NCI-H446 (cell line): ENCODE measurements around the gene ASL.
"Not testable (repeated sequence)": the region's sequence is repeated elsewhere in the genome, so short reads cannot be mapped to it uniquely, and the experiment has no call there.

Source experiments
- DNase-seq, 2 experiments: peaks; one replicate each; lab custom pipeline; 2025; lab: John Stamatoyannopoulos, UW

ASL gene

DNA sequence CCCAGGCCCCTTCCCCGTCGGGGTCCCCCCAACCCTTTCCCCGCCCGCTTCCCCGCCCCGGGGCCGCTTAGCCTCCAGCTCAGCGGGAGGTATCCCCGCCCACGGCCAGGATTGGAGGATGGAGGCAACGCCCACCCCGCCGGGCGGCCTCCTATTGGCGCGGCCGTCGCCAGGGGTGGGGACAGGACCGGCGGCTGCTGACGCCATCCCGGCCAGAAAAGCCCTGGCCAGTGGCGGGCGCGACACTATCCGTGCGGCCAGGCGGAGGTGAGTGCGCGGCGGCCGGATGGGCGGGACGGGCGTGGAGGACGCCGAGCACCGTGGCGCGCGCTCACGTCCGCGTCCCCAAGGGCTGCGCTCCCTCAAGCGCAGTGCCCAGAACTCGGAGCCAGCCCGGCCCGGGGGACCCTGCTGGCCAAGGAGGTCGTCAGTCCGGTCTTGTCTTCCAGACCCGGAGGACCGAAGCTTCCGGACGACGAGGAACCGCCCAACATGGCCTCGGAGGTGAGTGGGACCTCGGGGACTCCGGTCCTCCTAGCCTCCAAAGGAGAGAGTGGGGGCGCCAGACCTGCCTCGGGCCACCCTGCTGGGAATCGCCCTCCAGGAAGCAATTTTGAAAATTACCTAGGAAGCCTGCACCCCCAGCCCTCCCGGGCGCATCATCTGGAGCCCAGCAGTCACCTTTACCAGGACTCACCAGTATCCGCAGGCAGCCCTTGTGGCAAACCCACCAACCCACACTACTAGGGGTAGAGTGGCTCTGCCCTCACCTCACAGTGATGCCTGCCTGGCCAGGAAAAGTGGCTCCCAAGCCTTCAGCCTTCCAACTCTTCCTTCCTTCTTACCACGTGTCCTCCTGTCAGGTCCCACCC, at the start of gene ASL:
Gene ASL, plus strand, starts transcription at position 230 of the 872 bp plus-strand sequence. Its CDS starts 263 bp downstream, at position 493.
- DNase-seq, result peak; percentile 67 to 91

DNA sequence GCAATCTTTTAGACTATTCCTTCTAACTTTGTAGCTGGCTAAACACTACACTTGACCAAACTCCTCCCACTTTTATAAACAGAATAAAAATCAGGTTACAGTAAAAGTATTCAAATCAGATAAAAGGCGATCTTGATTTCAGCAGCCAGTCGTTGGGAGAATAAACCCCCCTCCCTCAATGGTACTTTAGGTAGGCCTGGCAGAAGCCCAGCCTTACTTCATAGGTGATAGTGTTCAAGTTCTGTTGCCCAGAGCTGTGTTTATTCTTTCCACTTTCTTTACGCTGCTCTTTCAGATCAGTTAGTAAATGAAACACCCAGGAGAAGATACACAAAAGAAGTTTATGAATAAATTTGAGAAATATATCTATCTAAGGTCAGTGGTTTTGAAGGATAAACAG, 47.3 kb upstream of the ASL start:
- DNase-seq, result not testable (repeated sequence)

DNA sequence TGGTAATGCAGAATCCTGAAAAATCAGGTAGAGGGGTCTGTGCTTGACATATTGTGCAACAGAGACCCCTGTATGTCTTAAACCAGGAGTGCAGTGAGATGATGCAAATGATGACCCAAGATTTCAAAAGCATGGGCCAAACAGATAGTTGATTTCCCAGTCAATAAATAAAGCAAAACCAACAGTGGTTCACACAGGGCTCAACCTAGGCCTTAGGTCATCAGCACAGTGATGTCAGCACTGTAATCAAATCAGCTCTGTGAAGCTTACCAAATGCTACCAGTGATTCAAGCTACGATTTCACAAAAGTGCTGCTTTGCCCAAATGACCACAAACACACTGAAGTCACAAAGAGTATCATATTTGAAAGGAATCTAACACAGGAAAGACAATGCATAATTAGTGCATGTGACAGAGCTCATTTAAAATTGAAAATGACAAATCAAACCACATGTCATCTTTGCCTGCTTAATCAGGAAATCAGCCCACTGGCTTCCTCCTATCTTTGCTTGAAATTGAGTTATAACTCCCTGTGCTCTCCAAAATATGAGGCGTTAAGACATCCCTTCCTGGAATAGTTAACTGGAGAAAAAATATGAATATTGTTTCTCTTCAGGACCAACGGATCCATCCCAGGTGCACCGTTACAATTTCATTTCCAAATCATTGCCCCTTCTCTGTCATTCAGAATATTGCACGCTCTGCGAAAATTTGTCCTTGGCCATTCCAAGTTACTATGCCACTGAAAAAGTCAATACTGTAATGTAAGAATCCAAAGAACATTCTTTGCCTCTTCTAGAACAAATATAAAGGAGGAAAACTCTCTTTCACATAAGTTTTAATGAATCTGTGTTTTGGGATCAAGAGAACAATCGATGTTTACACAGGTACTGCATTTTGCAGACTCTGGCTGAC, 41.9 kb upstream of the ASL start:
- no peak for DNase-seq

DNA sequence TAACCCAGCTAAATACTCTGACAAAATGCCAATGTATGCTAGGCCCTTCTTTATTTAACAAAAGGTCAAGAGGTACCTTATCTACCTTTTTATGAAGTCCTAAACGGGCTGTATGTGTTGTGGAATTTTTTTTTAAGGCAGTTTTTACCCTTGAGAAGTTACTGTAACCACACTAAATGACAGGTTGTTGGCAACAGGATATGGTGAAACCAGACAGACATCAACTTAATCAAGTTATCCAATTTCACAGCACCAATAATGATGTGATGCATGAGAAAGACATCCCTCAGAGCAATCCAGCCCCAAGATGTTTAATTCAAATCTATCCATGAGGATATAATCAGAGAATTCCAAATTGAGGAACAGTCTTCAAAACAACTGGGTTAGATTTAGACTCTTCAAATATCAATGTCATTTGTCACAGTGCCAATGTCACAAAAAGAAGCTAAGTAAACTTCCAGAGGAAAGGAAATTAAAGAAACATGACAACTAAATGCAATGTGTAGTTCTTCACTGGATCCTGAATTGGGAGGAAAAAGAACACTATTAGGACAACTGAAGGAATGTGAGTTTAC, 41.1 kb upstream of the ASL start:
- not testable (repeated sequence) for DNase-seq

DNA sequence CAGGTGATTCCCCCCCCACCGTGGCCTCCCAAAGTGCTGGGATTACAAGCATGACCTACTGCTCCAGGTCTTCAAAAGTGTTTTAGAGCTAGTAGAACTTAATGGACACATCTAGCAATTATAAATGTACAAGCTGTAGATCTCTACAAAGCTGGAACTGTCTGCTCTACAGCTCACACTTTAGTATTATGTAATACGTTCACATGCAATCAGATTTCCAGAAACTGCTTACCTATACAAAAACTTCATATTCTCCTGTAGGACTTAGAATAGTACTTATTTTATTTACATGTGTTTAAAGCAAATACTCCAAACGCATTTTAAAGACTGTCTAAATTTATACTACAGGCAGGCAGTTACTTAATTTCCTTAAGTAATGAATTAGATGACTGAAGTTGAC, 39.2 kb upstream of the ASL start:
- no peak for DNase-seq

DNA sequence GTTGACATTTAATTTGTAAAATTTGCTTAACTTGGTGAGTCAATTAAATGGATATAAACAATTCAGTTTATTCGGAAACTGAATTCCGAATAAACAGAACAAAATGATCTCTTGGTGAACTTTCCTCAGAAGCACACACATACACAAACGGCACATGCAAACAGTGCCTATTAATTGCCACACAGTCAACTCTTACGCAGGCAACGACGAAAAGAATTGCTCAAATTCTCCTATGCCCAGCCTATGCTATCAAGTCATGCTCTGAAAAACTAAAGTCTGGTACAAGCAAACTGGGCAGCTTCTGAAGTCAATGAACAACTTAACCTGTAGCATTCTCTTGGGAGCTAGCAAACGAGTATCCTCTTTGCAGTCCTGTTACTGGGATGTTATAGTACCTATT, 38.8 kb upstream of the ASL start:
- DNase-seq, result no peak

DNA sequence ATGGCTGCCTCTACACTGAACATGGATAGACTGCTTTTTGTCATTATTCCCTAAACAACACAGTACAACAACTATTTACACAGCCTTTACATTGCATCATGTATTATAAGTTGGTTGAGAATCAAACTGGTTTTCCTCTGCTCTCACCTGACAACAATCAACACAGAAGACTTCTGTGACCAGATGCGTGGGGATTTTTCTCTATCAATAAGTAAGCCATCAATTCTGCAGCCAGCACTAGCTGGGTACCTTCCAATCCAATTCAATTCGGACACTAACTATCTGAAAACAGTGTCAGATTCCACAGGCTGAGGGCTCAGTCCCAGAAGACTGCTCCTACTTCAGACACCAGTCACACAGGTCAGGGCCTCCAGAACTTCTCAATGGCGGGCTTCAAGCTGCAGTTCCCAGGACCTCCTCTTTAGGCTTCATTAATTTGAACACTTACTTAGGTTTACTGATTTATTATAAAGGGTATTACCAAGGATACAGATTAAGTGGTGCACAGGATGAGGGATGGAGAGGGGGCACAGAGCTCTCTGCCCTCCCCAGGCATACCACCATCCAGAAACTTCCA, 36.4 kb upstream of the ASL start:
- no peak for DNase-seq

DNA sequence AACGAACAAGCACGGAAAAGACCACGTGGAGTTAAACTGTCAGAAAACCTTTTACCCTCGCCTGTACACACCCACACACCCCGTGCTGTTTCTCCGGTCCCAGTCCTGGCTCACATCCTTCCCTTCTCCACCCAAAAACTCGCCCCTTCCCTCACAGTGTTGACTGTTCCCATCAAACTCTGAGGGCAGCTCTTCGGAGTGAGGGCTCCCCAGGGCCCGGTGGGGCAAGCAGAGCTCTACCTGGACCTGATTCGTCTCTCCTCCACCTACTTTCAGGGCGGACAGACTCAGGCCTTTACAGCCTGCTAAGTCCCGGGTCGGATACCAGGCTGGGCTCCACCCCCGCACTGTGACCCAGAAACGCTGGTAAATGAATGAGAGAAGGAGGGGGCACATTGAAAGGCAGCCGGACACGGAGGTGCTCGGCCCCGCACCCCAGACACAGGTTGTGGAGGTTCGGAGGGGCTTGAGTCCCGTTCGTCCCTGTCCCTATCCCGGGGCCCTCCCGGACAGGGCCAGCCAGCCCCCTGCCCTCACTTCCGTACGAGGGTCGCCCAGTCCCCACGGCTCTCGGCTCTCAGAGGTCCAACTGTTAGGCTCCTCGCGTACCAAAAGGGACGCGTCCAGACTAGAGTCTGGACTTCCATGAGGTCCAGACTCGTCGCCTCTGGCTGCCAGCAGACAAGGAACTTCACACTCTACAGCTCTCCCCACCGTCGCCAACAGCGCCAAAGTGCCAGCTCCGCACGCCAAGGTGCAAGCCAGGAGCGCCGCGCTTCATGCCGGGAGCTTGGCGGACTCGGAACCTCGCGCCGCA, 31.7 kb upstream of the ASL start:
- no peak for DNase-seq

DNA sequence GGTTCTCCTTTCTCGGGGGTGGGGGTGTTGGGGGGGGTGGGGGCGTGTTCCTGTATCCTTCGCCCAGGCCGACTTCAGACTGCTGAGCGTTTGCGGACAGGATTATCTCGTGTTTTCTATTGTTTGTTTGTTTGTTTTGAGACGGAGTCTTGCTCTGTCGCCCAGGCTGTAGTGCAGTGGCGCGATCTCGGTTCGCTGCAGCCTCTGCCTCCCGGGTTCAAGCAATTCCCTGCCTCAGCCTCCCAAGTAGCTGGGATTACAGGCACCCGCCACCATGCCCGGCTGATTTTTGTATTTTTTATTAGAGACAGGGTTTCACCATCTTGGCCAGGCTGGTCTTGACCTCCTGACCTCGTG, 31.1 kb upstream of the ASL start:
- not testable (repeated sequence) for DNase-seq

DNA sequence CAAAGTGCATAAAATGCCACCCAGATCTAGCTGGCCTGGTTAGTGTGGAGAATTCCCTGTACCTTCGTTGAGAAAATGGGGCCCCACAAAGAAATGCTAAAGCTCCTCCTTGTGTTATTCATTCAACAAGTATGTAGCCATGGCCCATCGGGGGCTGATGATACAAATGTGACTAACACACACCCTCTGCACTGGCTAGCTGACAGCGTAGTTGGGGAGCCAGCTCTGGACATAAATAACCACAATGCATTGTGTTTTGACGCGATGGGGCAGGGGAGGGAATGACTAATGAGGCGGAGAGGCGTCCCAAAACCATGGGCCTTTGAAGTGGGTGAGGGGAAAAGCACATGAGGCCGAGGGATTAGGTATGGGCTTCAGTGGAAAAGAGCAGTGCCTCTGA, 28.2 kb upstream of the ASL start:
- no peak for DNase-seq

DNA sequence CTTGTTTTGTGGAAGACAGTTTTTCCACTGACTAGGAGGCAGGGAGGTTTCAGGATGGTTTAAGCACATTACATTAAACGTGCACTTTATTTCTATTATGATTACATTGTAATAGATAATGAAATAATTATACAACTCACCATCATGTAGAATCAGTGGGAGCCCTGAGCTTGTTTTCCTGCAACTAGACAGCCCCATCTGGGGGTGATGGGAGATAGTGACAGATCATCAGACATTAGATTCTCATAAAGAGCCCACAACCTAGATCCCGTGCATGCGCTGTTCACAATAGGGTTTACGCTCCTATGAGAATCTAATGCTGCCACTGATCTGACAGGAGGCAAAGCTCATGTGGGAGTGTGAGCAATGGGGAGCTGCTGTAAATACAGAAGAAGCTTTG, 25.7 kb upstream of the ASL start:
- not testable (repeated sequence) for DNase-seq

DNA sequence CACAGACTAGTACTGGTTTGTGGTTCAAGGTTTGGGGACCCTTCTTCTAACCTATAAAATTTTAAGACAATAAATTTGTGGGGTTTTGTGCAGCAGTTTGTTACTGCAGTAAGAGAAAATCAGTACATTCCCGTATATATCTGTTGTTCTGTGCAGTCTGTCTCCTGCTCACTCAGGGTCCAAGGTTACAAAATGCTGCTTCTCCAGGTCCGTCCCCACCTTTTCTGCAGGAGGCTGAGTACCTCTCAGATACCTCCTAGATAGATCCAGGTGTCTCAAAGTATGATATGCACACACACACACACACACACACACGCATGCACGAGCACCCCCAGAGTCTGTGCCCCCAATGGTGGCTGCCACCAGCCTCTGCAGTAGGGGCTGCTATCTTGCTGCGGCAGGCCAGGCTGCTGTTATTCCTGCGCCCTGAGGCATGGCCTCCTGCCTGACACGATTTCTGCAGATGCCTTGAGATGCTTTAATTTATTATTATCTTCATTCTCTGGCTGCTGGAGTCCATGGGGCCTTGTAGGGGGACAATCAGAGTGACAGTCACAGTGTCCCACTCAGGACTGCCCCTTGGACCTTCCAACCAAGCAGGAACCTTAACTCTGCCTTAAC, 25.2 kb upstream of the ASL start:
- DNase-seq, result no peak

DNA sequence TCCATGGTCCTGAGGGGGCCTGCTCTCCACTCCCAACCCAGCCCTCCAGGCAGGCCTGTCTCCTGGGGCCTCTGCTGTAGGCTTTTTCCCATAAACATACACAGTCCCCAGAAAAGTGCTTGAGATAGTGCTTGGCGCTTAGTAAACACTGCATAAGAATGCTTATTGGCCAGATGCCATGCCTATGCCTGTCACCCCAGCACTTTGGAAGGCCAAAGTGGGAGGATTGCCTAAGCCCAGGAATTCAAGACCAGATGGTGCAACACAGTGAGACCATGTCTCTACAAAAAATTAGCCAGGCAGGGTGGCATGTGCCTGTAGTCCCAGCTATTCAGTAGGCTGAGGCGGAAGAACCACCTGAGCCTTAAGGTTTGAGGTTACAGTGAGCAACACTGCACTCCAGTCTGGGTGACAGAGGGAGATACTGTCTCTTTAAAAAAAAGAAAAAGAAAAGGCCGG, 24.6 kb upstream of the ASL start:
- DNase-seq, result peak; percentile 43 to 68

DNA sequence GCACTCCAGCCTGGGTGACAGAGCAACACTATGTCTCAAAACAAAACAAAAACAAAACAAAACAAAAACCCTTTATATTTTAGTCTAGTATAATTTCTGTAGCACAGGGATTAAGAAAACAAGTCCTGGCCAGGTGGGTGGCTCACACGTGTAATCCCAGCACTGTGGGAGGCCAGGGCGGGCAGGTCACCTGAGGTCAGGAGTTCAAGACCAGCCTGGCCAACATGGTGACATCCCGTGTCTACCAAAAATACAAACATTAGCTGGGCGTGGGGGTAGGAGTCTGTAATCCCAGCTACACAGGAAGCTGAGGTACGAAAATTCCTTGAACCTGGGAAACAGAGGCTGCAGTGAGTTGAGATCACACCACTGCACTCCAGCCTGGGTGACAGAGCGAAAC, 23.2 kb upstream of the ASL start:
- no peak for DNase-seq

DNA sequence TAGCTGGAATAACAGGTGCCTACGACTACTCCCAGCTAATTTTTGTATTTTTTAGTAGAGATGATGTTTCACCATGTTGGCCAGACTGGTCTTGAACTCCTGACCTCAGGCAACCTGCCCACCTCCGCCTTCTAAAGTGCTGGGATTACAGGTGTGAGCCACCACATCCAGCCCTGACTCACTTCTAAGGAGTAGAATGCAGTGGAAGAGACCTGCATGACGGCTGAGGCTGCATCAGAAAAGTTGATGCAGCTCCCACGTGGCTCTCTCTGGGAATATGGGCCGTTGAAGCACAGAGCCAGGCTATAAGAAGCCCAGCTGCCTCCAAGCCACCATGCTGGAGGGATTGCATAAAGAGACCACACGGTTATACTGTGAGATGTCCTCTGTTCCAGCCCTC, 21.6 kb upstream of the ASL start:
- no peak for DNase-seq

DNA sequence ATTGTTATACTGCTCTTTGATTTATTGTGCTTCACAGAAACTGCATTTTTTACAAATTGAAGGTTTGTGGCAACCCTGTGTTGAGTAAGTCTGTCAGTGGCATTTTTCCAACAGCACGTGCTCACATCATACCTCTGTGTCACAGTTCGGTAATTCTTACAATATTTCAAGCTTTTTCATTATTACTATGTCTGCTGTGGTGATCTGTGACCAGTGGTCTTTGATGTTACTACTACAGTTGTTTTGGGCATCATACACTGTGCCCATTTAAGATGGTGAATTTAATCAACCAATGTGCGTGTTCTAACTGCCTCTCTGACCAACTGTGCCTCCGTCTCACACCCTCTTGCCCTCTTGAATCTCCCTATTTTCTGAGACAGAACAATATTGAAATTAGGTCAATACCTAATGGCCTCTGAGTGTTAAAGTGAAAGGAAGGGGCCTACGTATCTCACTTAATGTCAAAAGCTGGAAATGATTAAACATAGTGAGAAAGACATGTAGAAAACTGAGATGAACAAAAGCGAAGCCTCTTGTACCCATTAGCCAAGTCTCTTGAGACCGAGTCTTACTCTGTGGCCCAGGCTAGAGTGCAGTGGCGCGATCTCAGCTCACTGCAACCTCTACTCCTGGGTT, 20.2 kb upstream of the ASL start:
- no peak for DNase-seq

DNA sequence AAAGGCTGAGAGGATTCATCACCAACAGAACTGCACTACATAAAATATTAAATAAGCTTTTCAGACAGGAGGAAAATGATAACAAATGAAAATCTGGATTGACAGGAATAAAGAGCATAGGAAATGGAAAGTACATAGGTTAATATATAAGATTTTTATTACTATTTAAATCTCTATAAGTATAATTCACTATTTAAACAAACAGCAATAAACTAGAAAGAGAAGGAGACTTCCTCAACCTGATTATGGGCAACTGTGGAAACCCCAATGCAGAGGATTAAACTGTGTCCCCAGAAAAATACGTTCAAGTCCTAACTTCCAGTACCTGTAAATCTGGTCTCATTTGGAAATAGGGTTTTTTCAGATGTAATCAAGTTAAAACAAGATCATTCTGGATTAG, 14.8 kb upstream of the ASL start:
- no peak for DNase-seq

DNA sequence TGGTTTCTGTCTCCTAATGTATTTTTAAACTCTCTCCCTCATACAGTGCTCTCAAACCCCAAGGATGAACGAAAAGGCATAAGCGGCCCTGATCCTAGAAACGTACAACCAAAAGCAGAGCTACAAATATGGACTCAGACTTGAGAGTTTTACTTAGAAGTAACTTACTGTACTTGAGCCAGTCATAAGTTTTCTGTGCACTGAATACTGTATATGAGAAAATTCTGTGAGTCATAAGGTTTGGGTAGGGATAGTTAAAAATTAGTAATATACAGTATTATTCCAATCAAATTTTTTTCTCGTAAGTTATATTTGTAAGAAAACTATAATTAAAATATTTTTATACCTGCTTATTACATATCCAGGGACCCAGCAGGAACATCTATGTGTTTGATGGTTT, 5.9 kb upstream of the ASL start:
- DNase-seq, result no peak

DNA sequence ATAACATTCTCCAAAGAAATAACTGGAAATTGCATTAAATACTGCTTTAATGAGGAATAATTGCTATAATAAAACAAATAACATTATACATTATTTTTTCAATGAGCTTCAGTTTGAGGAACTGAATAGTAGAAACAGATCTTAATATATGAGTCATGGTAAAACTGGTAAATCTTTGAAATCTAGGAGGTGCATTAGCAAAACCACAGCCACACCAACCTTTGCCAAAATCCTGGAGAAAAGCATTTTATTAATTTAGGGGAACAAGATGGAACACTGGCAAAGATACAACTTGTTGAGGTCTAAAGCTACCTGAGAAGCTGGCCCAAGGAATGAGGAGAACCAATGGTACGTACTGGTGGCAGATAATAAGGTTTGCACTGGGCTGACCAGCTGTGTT, 5.4 kb upstream of the ASL start:
- DNase-seq, result no peak

DNA sequence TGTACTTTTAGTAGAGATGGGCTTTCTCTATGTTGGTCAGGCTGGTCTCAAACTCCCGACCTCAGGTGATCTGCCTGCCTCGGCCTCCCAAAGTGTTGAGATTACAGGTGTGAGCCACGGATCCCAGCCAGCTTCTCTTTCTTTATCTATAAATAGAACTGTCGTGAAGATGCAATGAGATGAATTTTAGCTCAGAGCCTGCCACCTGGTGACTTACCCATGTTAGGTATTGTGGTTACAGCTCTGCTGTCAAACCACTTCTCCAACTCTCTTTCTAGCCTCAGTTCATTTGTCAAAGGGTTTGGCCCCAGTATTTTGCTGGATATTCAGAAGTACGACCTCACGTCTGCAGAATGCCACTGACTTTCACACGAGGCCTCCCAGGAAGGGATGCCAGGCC, 3.4 kb upstream of the ASL start:
- DNase-seq, result not testable (repeated sequence)
